ENCODE measurements around the gene RFWD3.

Gene RFWD3

DNA sequence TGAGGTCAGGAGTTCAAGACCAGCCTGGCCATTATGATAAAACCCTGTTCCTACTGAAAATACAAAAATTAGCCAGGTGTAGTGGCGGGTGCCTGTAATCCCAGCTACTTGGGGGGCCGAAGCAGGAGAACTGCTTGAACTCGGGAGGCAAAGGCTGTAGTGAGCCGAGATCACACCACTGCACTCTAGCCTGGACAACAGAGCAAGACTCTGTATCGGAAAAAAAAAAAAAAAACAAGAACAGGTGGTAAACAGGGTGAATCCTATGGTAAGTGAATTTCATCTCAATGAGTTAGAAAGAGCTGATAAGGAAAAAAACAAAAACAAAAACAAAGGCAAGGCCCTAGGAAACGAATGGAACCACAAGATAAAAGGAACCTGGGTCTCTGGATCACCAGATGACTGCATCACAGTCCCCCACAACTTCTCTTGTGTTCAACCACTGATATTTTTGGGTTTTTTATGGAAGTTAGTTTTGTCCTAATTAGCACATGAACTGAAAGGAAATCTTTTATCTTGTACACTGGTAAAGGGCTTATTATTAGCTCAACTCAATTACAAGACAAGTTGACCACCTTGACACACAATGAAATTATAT lies 80.7 kb downstream of the RFWD3 start:
- Histone ChIP-seq H3K9me3 (no peaks in the 10 kb centered on the region), H3K36me3 (no peaks in the 10 kb centered on the region), H3K4me1 (no peaks in the 10 kb centered on the region), H3K4me3 (ENCODE audit: low read depth, low read length) (no peak overlapping the region), H3K27me3 (no peaks in the 10 kb centered on the region)
- no peak for TF ChIP-seq CTCF (IDR thresholded peaks at IDR 0.05; ENCODE audit: low read depth, low read length)
- DNase-seq = no peak

DNA sequence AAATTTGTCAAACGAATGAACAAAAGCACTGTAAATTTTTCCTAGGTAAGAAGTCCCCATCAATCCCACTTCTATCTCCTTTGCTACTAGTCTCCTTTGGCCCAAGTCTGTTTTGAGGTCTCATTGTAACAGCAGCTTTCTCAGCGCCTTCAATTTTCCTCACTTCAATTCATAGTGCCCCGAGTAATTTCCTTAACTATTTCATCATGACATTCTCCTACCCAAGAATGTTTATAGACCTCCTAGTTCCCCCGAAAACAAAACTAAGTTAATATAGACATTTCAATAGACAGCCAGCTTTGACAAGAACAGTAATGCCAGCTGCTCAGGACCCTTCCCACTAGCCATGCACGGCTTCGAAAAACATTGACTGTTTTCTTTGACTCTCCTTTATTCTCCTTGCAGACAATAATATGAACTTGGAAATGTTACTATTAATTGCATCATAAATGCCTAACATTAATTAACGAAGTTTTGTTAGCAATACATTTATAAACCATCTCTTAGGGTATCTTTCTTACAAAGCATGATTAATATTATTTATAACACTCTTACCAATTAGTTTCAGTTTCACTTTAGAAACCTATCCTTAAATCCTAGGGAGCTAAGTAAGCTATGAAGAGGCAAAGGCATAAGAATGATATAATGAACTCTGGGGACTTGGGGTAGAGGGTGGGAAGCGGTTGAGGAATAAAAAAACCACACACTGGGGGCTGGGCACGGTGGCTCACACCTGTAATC lies 82.6 kb downstream of the RFWD3 start:
- Histone ChIP-seq H3K27me3 (no peaks in the 10 kb centered on the region), H3K4me3 (ENCODE audit: low read depth, low read length) (no peak overlapping the region), H3K9me3 (no peaks in the 10 kb centered on the region), H3K36me3 (no peaks in the 10 kb centered on the region), H3K4me1 (no peaks in the 10 kb centered on the region)
- no peak for DNase-seq
- TF ChIP-seq CTCF (IDR thresholded peaks at IDR 0.05; ENCODE audit: low read depth, low read length) = no peak

DNA sequence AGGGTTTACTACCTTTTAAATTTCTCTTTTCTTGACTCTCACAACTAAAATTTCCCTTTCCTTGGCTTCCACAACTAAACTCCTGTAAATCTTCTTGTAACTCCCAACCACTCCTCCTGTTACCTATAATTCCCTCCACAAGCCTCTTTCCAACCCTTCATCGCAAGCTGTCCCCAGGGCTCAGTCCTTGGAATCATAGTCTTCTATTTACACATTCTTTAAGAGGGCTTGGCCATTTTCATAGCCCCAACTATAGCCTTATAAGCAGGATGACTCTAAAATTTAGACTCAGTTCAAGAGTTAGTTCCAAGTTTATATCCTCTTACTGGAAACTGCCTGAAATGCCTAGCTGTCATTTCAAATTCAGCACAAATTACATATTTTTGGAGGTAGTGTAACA lies 83.7 kb downstream of the RFWD3 start:
- no peak for TF ChIP-seq CTCF (IDR thresholded peaks at IDR 0.05; ENCODE audit: low read depth, low read length)
- H3K4me3 ChIP-seq (ENCODE audit: low read depth, low read length) = no peak overlapping the region
- H3K4me1 ChIP-seq = peaks cover 2% of the 10 kb centered on the region; the same call in 1 of the 2 replicates
- H3K9me3 ChIP-seq = no peaks in the 10 kb centered on the region
- H3K27me3 ChIP-seq = no peaks in the 10 kb centered on the region
- H3K36me3 ChIP-seq = no peaks in the 10 kb centered on the region
- no peak for DNase-seq

DNA sequence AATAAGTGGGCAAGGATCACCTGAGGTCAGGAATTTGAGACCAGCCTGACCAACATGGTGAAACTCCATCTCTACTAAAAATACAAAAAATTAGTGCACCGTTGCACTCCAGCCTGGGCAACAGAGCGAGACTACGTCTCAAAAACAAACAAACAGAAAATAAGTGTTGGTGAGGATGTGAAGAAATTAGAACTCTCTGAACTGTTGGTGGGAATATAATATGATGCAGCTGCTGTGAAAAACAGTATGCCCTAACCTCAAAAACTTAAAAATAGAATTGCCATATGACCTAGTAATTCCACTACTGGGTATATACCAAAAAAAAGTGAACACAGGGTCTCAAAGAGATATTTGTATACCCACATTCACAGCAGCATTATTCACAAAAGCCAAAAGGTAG lies 85.8 kb downstream of the RFWD3 start:
- Histone ChIP-seq H3K4me1 (peaks cover 2% of the 10 kb centered on the region; the same call in 1 of the 2 replicates), H3K9me3 (no peaks in the 10 kb centered on the region), H3K27me3 (no peaks in the 10 kb centered on the region), H3K4me3 (ENCODE audit: low read depth, low read length) (no peak overlapping the region), H3K36me3 (no peaks in the 10 kb centered on the region)
- DNase-seq = no peak
- no peak for TF ChIP-seq CTCF (IDR thresholded peaks at IDR 0.05; ENCODE audit: low read depth, low read length)

- Histone ChIP-seq H3K4me1 (peaks cover 5% of the 10 kb centered on the region), H3K4me3 (ENCODE audit: low read depth, low read length) (no peak overlapping the region), H3K27me3 (no peaks in the 10 kb centered on the region), H3K9me3 (no peaks in the 10 kb centered on the region), H3K36me3 (no peaks in the 10 kb centered on the region)
- DNase-seq = no peak
- no peak for TF ChIP-seq CTCF (IDR thresholded peaks at IDR 0.05; ENCODE audit: low read depth, low read length)
Observed at GRCh38 chr16:74578838-74579237, 87.8 kb downstream of the RFWD3 start.

GRCh38 chr16:74578433-74578832 lies 88.2 kb downstream of the RFWD3 start:
- Histone ChIP-seq H3K4me3 (ENCODE audit: low read depth, low read length) (no peak overlapping the region), H3K4me1 (peaks cover 7% of the 10 kb centered on the region), H3K9me3 (no peaks in the 10 kb centered on the region), H3K36me3 (no peaks in the 10 kb centered on the region), H3K27me3 (no peaks in the 10 kb centered on the region)
- TF ChIP-seq CTCF (IDR thresholded peaks at IDR 0.05; ENCODE audit: low read depth, low read length) = no peak
- DNase-seq = no peak
